ENCODE data around the gene DLGAP1.

DNA sequence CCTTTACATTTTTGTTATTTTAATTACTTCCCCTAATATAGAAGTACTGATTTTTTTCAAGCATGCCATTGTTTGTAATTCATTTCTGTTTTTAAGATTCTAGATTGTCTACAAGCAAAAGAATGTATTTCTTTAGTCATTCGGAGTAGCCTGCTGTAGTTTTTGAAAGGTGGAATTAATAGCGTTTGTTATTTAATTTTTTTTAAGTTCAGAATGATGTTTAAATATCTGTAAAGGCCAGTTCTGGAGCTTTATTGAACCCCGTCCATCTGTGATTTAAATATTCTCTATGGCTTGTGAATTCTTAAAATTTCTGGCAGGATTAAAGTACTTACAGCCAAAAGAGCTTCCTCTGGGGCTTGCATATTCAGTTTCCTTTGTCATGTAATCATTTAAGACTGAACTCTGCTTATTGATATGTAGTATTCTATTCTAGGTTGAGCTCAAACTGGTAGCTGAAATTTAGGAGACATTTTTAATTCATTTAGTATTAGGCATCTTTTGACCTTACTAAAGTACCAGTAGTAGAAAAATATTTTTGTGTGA is 999.9 kb downstream of the DLGAP1 start:
- no peak for TF ChIP-seq CTCF (conservative IDR thresholded peaks at IDR 0.05; ENCODE audit: low read depth, low read length)
- no peak for TF ChIP-seq POLR2A (IDR thresholded peaks at IDR 0.05; ENCODE audit: low read depth, low read length)
- TF ChIP-seq USF2 (IDR thresholded peaks at IDR 0.05; ENCODE audit: low read depth, low read length): no peak
- no peak for TF ChIP-seq FOS (IDR thresholded peaks at IDR 0.05; ENCODE audit: low read depth, low read length)
- no peak for TF ChIP-seq NFE2L2 (IDR thresholded peaks at IDR 0.05; ENCODE audit: low read depth, low read length)
- peak; percentile 84 for TF ChIP-seq MAFK (IDR thresholded peaks at IDR 0.05; ENCODE audit: low read depth, low read length)
- TF ChIP-seq RCOR1 (IDR thresholded peaks at IDR 0.05; ENCODE audit: insufficient replicate concordance, low read length): no peak
- TF ChIP-seq, protein P1, sequence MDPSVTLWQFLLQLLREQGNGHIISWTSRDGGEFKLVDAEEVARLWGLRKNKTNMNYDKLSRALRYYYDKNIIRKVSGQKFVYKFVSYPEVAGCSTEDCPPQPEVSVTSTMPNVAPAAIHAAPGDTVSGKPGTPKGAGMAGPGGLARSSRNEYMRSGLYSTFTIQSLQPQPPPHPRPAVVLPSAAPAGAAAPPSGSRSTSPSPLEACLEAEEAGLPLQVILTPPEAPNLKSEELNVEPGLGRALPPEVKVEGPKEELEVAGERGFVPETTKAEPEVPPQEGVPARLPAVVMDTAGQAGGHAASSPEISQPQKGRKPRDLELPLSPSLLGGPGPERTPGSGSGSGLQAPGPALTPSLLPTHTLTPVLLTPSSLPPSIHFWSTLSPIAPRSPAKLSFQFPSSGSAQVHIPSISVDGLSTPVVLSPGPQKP (IDR thresholded peaks at IDR 0.05; ENCODE audit: borderline replicate concordance, low read depth, low read length): no peak
- TF ChIP-seq CEBPB (IDR thresholded peaks at IDR 0.05; ENCODE audit: low read depth, low read length): no peak
